ENCODE results near the gene IQCE. TPM values are rescaled to one million over a fixed set of nuclear protein-coding genes. Genes with fewer than 3 reads are reported as not detected.

Gene IQCE
- total RNA-seq, 1 donor from 2014 or later, result 11.4 TPM

- no peaks in the 10 kb centered on the region for H3K27me3 ChIP-seq
- no peak overlapping the region for H3K27ac ChIP-seq
- no peak for DNase-seq (ENCODE audit: low spot score in 2 of 2)
- intact Hi-C loops (cut with DNase I), result no loop called here
- H3K4me3 ChIP-seq, result no peak overlapping the region
- no peak for TF ChIP-seq CTCF (IDR thresholded peaks at IDR 0.05)
- no peaks in the 10 kb centered on the region for H3K9me3 ChIP-seq
- peaks cover 74 to 90% of the 10 kb centered on the region in 2 donors for H3K36me3 ChIP-seq
- H3K4me1 ChIP-seq, result no peaks in the 10 kb centered on the region
Observed at GRCh38 chr7:2542011-2542915, 16.5 kb upstream of the IQCE start.

GRCh38 chr7:2542916-2543871, 15.6 kb upstream of the IQCE start:
- Histone ChIP-seq H3K27ac (no peak overlapping the region), H3K36me3 (peaks cover 76 to 89% of the 10 kb centered on the region in 2 donors), H3K27me3 (no peaks in the 10 kb centered on the region), H3K4me3 (no peak overlapping the region), H3K4me1 (no peaks in the 10 kb centered on the region), H3K9me3 (no peaks in the 10 kb centered on the region)
- DNase-seq (ENCODE audit: low spot score in 2 of 2), result no peak
- intact Hi-C loops (cut with DNase I), result no loop called here
- TF ChIP-seq CTCF (IDR thresholded peaks at IDR 0.05), result no peak

- no peak for TF ChIP-seq CTCF (IDR thresholded peaks at IDR 0.05)
- H3K36me3 ChIP-seq, result peaks cover 62 to 80% of the 10 kb centered on the region in 2 donors
- H3K27me3 ChIP-seq, result no peaks in the 10 kb centered on the region
- H3K9me3 ChIP-seq, result no peaks in the 10 kb centered on the region
- no peak for DNase-seq (ENCODE audit: low spot score in 2 of 2)
- intact Hi-C loops (cut with DNase I), result no loop called here
- H3K4me3 ChIP-seq, result no peak overlapping the region
- H3K4me1 ChIP-seq, result no peaks in the 10 kb centered on the region
- no peak overlapping the region for H3K27ac ChIP-seq
Observed at GRCh38 chr7:2544541-2545188, 14.1 kb upstream of the IQCE start.

- intact Hi-C loops (cut with DNase I), result no loop called here
- H3K36me3 ChIP-seq, result peaks cover 55 to 67% of the 10 kb centered on the region in 2 donors
Observed at GRCh38 chr7:2545746-2546425, 12.9 kb upstream of the IQCE start.

More at GRCh38 chr7:2545746-2546425, 12.9 kb upstream of the IQCE start:
- no peak for DNase-seq (ENCODE audit: low spot score in 2 of 2)
- Histone ChIP-seq H3K4me1 (no peaks in the 10 kb centered on the region), H3K9me3 (no peaks in the 10 kb centered on the region), H3K27me3 (no peaks in the 10 kb centered on the region), H3K4me3 (no peak overlapping the region), H3K27ac (no peak overlapping the region)
- no peak for TF ChIP-seq CTCF (IDR thresholded peaks at IDR 0.05)
